AG04449 (cell line): ENCODE results near the gene GRB10.

Source experiments
- CTCF ChIA-PET: fragments of 350-600 bp; formaldehyde crosslinking; extraction: SDS; loops from one replicate; lab custom pipeline; 2021; ENCODE audit warnings: antibody characterized with exemption; lab: Yijun Ruan, JAX
- POLR2A ChIA-PET: fragments of 400-600, 350-600 bp; formaldehyde crosslinking; extraction: SDS; loops from one replicate; lab custom pipeline; 2020; ENCODE audit warnings: antibody characterized with exemption, inconsistent platforms; lab: Yijun Ruan, JAX
- DNase-seq: peaks from one replicate; pipeline ENCODE4 v3.0.0-alpha.2; 2010; ENCODE audit warnings: low read depth, low spot score
- H3K4me3 ChIP-seq: 2 replicates; pipeline ENCODE4 v1.5.1; 2011; ENCODE audit warnings: low read depth, mild to moderate bottlenecking, control low read depth, low read length
- TF ChIP-seq, protein P1 (sequence below): IDR thresholded peaks from one replicate; pipeline ENCODE4 v1.5.1; 2011; ENCODE audit warnings: mild to moderate bottlenecking, moderate library complexity, low read length, control low read depth, inconsistent platforms; ENCODE audit not compliant: insufficient read depth; ENCODE audit errors: missing control alignments

GRB10 gene

GRCh38 chr7:50676740-50677637 is 105.7 kb downstream of the GRB10 start:
- TF ChIP-seq, protein P1, sequence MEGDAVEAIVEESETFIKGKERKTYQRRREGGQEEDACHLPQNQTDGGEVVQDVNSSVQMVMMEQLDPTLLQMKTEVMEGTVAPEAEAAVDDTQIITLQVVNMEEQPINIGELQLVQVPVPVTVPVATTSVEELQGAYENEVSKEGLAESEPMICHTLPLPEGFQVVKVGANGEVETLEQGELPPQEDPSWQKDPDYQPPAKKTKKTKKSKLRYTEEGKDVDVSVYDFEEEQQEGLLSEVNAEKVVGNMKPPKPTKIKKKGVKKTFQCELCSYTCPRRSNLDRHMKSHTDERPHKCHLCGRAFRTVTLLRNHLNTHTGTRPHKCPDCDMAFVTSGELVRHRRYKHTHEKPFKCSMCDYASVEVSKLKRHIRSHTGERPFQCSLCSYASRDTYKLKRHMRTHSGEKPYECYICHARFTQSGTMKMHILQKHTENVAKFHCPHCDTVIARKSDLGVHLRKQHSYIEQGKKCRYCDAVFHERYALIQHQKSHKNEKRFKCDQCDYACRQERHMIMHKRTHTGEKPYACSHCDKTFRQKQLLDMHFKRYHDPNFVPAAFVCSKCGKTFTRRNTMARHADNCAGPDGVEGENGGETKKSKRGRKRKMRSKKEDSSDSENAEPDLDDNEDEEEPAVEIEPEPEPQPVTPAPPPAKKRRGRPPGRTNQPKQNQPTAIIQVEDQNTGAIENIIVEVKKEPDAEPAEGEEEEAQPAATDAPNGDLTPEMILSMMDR, result no peak
- CTCF ChIA-PET, result interaction anchor here (1.5 to 6.7 kb wide), 5 partner anchors 10 to 486 kb away, joined by 3 to 82 read pairs (median 13); no protein-coding TSS in a partner anchor
- POLR2A ChIA-PET, result no interaction called here
- no peak overlapping the region for H3K4me3 ChIP-seq
- no peak for DNase-seq

DNA sequence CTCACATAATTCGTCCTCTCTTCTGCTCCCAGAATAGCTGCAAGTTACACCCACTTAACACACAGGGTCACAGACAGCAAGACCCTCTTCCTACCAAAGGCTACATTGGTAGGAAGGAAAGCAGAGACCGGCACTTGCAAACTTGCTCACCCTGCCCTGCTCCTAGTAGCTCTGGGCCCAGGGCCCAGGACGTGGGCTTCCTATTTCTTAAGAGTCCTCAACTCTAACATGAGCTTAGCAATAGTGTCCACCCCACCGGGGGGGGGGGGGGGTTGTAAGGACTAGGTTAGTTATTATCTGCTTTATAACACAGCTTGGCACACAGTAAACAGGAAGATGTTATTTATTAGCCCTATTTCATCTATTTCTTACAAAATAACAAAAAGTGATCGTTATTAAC is 106.6 kb downstream of the GRB10 start:
- CTCF ChIA-PET, result interaction anchor here (0.7 to 6.7 kb wide), 7 partner anchors 11 to 487 kb away, joined by 3 to 82 read pairs (median 4); no protein-coding TSS in a partner anchor

DNA sequence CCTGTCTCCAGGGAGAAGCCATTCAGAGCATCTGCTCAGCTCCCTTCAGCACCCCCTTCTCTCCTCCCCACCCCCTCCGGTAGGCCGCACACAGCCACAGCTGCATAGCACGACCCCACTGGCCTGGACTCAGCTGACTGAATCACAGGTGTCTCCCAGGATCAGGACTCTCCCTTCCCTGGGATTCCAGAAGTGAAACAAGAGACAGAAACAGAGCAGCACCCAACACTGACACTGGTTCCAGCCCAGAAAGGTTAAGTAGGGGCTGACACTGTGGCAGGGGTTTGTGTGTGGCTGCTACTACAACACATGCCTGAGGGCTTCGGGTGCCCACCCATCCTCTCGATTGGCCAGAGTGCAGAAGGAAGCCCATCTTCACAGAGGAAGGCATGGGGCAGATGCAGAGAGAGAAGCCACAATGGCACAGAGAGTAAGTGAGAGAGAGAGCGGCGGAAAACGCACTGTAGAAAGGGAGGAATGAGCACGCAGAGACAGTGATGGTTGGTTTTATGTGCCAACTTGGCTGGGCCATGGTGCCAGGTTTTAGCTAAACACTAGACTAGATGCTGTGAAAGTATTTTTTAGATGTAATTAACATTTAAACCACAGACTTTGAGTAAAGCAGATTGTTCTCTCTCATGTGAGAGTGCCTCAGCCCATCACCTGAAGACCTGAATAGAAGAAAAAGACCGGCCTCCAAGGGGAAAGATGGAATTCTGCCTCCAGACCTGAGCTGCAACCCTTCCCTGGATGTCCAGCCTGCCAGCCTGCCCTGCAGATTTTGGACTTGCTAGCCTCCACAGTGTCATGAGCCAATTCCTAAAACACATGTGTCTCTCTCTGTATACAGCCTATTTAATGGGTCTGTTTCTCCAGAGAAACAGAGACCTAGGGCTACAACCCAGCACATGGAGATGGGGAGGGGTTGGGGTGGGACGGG is 107.5 kb downstream of the GRB10 start:
- CTCF ChIA-PET, result interaction anchor here (0.7 to 6.7 kb wide), 9 partner anchors 12 to 487 kb away, joined by 3 to 82 read pairs (median 4); no protein-coding TSS in a partner anchor
- H3K4me3 ChIP-seq, result no peak overlapping the region
- TF ChIP-seq, protein P1, result no peak
- DNase-seq, result no peak
- POLR2A ChIA-PET, result no interaction called here

More for the DNA sequence above, 106.6 kb downstream of the GRB10 start:
- POLR2A ChIA-PET, result no interaction called here
- no peak overlapping the region for H3K4me3 ChIP-seq
- no peak for DNase-seq
- TF ChIP-seq, protein P1, result no peak

DNA sequence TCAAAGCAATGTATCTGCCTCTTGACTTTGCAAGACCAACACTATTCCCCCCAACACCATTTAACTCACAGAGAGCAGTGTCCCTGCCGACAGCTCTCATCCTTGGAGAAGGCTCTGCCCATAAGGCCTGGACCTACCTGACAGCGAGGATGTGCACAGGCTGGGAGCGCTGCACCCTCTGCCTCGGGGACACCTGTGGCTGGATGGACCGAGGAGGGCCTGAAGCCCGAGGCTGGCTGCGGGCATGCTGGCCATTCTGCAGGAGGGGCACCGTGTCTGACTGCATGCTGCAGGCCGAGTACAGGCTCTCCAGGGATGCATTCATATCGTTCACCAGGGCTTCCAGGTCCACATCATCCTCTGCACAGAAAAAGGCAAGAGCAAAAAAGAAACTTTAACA is 108.4 kb downstream of the GRB10 start:
- ChIA-PET POLR2A (no interaction called here), CTCF (interaction anchor here (0.8 to 1.4 kb wide), 2 partner anchors 206 to 394 kb away, joined by 3 read pairs; no protein-coding TSS in a partner anchor)
- H3K4me3 ChIP-seq, result no peak overlapping the region
- TF ChIP-seq, protein P1, result no peak
- no peak for DNase-seq

DNA sequence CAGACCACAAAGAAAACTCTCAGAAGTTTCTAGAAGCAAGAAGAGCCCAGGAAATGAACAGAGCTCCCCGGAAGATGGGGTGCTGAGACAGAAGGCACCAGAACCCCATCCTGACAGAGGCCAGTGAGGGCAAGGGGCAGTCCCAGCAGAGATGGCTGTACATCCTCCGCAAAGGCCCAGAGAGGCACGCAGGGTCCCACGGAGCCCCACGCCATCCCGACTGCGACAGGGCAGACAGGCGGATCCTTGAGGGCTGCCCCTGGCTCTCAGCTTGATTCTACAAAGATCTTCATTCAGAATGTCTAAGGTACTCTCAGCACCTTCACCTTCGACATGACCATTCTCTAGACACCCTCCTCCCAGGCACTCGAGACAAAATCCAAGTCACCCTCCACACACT is 109.6 kb downstream of the GRB10 start:
- no peak for DNase-seq
- POLR2A ChIA-PET, result no interaction called here
- H3K4me3 ChIP-seq, result no peak overlapping the region
- TF ChIP-seq, protein P1, result no peak
- CTCF ChIA-PET, result interaction anchor here (0.9 kb wide), 1 partner anchor 205 kb away, joined by 3 read pairs; no protein-coding TSS in a partner anchor
